H1 (cell line): ENCODE data around the gene RAB3IP. TPM values are rescaled to one million over a fixed set of nuclear protein-coding genes. Genes with fewer than 3 reads are reported as not detected.

ENCODE experiments used
- CTCF ChIA-PET: fragments of 300-600 bp; sonication (Branson Sonifier 250); formaldehyde crosslinking; loops from one replicate; lab custom pipeline; 2021; ENCODE audit not compliant: partially characterized antibody; lab: Charles Lee
- POLR2A ChIA-PET: fragments of 300-600 bp; sonication (Branson Sonifier 250); formaldehyde crosslinking; loops from one replicate; lab custom pipeline; 2021; ENCODE audit warnings: inconsistent platforms; ENCODE audit not compliant: partially characterized antibody; lab: Charles Lee
- DNase-seq, 2 experiments: peaks; one replicate each; pipeline versions ENCODE4 v3.0.0 to v3.0.0-alpha.2; 2010 to 2022; ENCODE audit warnings: low spot score in 2 of 2, low read depth in 1 of 2, mixed read lengths in 1 of 2
- FAIRE-seq: peaks from 2 replicates; lab custom pipeline; 2011; peaks lifted over from hg19 to GRCh38; lab: Jason Lieb, UNC
- H2AFZ ChIP-seq: 2 replicates; pipeline ENCODE4 v1.8.1; 2012; ENCODE audit warnings: low read length, inconsistent platforms
- H2AK5ac ChIP-seq: 2 replicates; pipeline ENCODE4 v1.6.1; 2013; ENCODE audit warnings: low read depth, low read length
- H2BK120ac ChIP-seq: replicated peaks from 2 replicates; pipeline ENCODE3; 2013; ENCODE audit warnings: low read depth, low read length, inconsistent platforms
- H2BK12ac ChIP-seq: 2 replicates; pipeline ENCODE4 v1.6.1; 2013; ENCODE audit warnings: low read depth, low read length
- H2BK15ac ChIP-seq: 2 replicates; pipeline ENCODE4 v1.6.1; 2013; ENCODE audit warnings: low read length
- H2BK20ac ChIP-seq: 2 replicates; pipeline ENCODE4 v1.6.1; 2013; ENCODE audit warnings: low read length
- H2BK5ac ChIP-seq: 2 replicates; pipeline ENCODE4 v1.6.1; 2013; ENCODE audit warnings: low read depth, low read length
- H3K14ac ChIP-seq: 2 replicates; pipeline ENCODE4 v1.6.1; 2013; ENCODE audit warnings: inconsistent platforms; ENCODE audit not compliant: insufficient read length
- H3K18ac ChIP-seq: 2 replicates; pipeline ENCODE4 v1.6.1; 2013; ENCODE audit warnings: low read length; ENCODE audit errors: extremely low read depth
- H3K23ac ChIP-seq: 2 replicates; pipeline ENCODE4 v1.6.1; 2013; ENCODE audit warnings: inconsistent platforms; ENCODE audit not compliant: insufficient read length
- H3K23me2 ChIP-seq: 2 replicates; pipeline ENCODE4 v1.6.1; 2013; ENCODE audit warnings: low read depth, low read length
- H3K27ac ChIP-seq: 2 replicates; pipeline ENCODE4 v1.6.1; 2011; ENCODE audit warnings: low read depth, low read length, inconsistent platforms
- H3K27me3 ChIP-seq, 4 experiments: replicated peaks in 1 of 4; 1 replicate in 1 of 4; 2 replicates in 3 of 4; pipeline versions ENCODE4 v1.6.1 to v1.8.1; 2011 to 2013; ENCODE audit warnings: low read length in 3 of 4, mild to moderate bottlenecking in 3 of 4, inconsistent platforms in 2 of 4, mixed read lengths in 2 of 4, moderate library complexity in 1 of 4; ENCODE audit not compliant: control insufficient read depth in 3 of 4, insufficient read depth in 3 of 4; ENCODE audit errors: extremely low read depth in 1 of 4
- H3K36me3 ChIP-seq, 4 experiments: 2 replicates each; pipeline versions ENCODE4 v1.6.1 to v1.8.1; 2011 to 2013; ENCODE audit warnings: mild to moderate bottlenecking in 4 of 4, low read length in 3 of 4, moderate library complexity in 2 of 4, control low read depth in 1 of 4, inconsistent platforms in 1 of 4; ENCODE audit not compliant: insufficient read depth in 4 of 4, control insufficient read depth in 2 of 4
- H3K4ac ChIP-seq: replicated peaks from 2 replicates; pipeline ENCODE3; 2013; ENCODE audit warnings: low read length, low read depth, mixed read lengths, inconsistent platforms; ENCODE audit not compliant: insufficient read length
- H3K4me1 ChIP-seq, 4 experiments: replicated peaks in 1 of 4; 1 replicate in 1 of 4; 2 replicates in 3 of 4; pipeline versions ENCODE4 v1.6.1 to v1.8.1; 2011 to 2013; ENCODE audit warnings: low read length in 3 of 4, inconsistent platforms in 2 of 4, mixed read lengths in 1 of 4; ENCODE audit not compliant: insufficient read depth in 4 of 4, control insufficient read depth in 3 of 4
- H3K4me2 ChIP-seq, 2 experiments: 2 replicates each; pipeline versions ENCODE4 v1.6.1 to v1.8.1; 2011 to 2013; ENCODE audit warnings: low read depth in 2 of 2, low read length in 2 of 2, control low read depth in 1 of 2, inconsistent platforms in 1 of 2, mild to moderate bottlenecking in 1 of 2; ENCODE audit not compliant: insufficient read depth in 1 of 2
- H3K4me3 ChIP-seq, 4 experiments: fragments of 200-600, 300-600 bp in 1 of 4; sonication (generic), shearing (Covaris generic), sonication (Bioruptor Twin) in 1 of 4; 2 replicates each; pipeline versions ENCODE4 v1.5.1 to v1.8.1; 2011 to 2016; ENCODE audit warnings: low read length in 4 of 4, low read depth in 3 of 4, control low read depth in 2 of 4, inconsistent platforms in 2 of 4, mild to moderate bottlenecking in 2 of 4, mixed read lengths in 1 of 4, moderate library complexity in 1 of 4; ENCODE audit not compliant: insufficient read depth in 2 of 4; ENCODE audit errors: extremely low read depth in 1 of 4
- H3K56ac ChIP-seq: replicated peaks from 2 replicates; pipeline ENCODE3; 2013; ENCODE audit warnings: low read depth, mild to moderate bottlenecking, mixed read lengths, low read length, inconsistent platforms; ENCODE audit not compliant: insufficient read length
- H3K79me1 ChIP-seq: 2 replicates; pipeline ENCODE4 v1.6.1; 2013; ENCODE audit warnings: low read depth, low read length, control low read depth
- H3K79me2 ChIP-seq, 2 experiments: 2 replicates each; pipeline versions ENCODE4 v1.6.1 to v1.8.1; 2012 to 2013; ENCODE audit warnings: low read length in 2 of 2, mild to moderate bottlenecking in 2 of 2, inconsistent platforms in 1 of 2; ENCODE audit not compliant: insufficient read depth in 2 of 2, control insufficient read depth in 1 of 2
- H3K9ac ChIP-seq, 4 experiments: replicated peaks in 1 of 4; 1 replicate in 1 of 4; 2 replicates in 3 of 4; pipeline versions ENCODE4 v1.6.1 to v1.8.1; 2011 to 2013; ENCODE audit warnings: low read depth in 3 of 4, low read length in 3 of 4, control low read depth in 2 of 4, mild to moderate bottlenecking in 2 of 4, moderate library complexity in 2 of 4, inconsistent platforms in 1 of 4; ENCODE audit errors: extremely low read depth in 1 of 4
- H3K9me3 ChIP-seq, 2 experiments: 2 replicates each; pipeline versions ENCODE4 v1.6.1 to v1.8.1; 2012 to 2013; ENCODE audit warnings: mild to moderate bottlenecking in 2 of 2, moderate library complexity in 2 of 2, control low read depth in 1 of 2, inconsistent platforms in 1 of 2, low read depth in 1 of 2, low read length in 1 of 2, mixed read lengths in 1 of 2; ENCODE audit not compliant: insufficient read depth in 2 of 2
- H4K20me1 ChIP-seq, 2 experiments: replicated peaks in 1 of 2; 2 replicates each; pipeline versions ENCODE3 to v1.8.1; 2011 to 2013; ENCODE audit warnings: inconsistent platforms in 2 of 2, low read length in 2 of 2, mild to moderate bottlenecking in 1 of 2; ENCODE audit not compliant: insufficient read depth in 2 of 2, control insufficient read depth in 1 of 2
- H4K5ac ChIP-seq: 2 replicates; pipeline ENCODE4 v1.6.1; 2013; ENCODE audit warnings: low read length, low read depth, mixed read lengths, inconsistent platforms; ENCODE audit not compliant: insufficient read length
- H4K8ac ChIP-seq: 2 replicates; pipeline ENCODE4 v1.8.0; 2013; ENCODE audit warnings: mild to moderate bottlenecking, moderate library complexity, low read length, inconsistent platforms; ENCODE audit not compliant: insufficient read depth; ENCODE audit errors: extremely low read depth
- H4K91ac ChIP-seq: replicated peaks from 2 replicates; pipeline ENCODE3; 2013; ENCODE audit warnings: low read length, mixed read lengths, inconsistent platforms; ENCODE audit not compliant: insufficient read length
- RAD21 ChIP-seq, 2 experiments: IDR thresholded peaks in 1 of 2; conservative IDR thresholded peaks in 1 of 2; 2 replicates each; pipeline ENCODE4 v1.6.1; 2011; ENCODE audit warnings: low read depth in 2 of 2, low read length in 2 of 2, improper control_type of control experiment in 1 of 2, inconsistent platforms in 1 of 2, mild to moderate bottlenecking in 1 of 2, moderate library complexity in 1 of 2
- WGBS, 2 experiments: shearing (Covaris generic) in 1 of 2; methylation state at CpG; one replicate each; pipeline versions ENCODE4 v1.1.6 to v1.1.7; 2013 to 2015; ENCODE audit warnings: low lambda C conversion rate in 2 of 2, mixed read lengths in 2 of 2, inconsistent platforms in 1 of 2, low coverage in 1 of 2, missing lambda C conversion rate in 1 of 2; ENCODE audit not compliant: insufficient replicate concordance in 2 of 2, insufficient coverage in 1 of 2, insufficient read length in 1 of 2; ENCODE audit errors: extremely low coverage in 1 of 2, missing lambda C conversion rate in 1 of 2; 5-methylcytosine and 5-hydroxymethylcytosine counted together
- polyA plus RNA-seq, 7 experiments: library from polyadenylated mRNA; depleted of rRNA in 3 of 7; stranded (reverse) in 5 of 7; unstranded in 2 of 7; fragments of >200 nt in 5 of 7; fragments of 200-250 nt in 2 of 7; gene quantifications; 1 replicate in 5 of 7; 2 replicates in 1 of 7; 4 replicates in 1 of 7; pipeline versions ENCODE4 v1.2.1 to v1.2.3, GENCODE V29; 2011 to 2013; ENCODE audit warnings: missing spikeins in 2 of 7, mixed read lengths in 2 of 7
- total RNA-seq: library from RNA; stranded (reverse); fragmentation: NEBNext Ultra II Directional; extraction: Animal tissue kit (Norgen Biotek cat#: 25700); gene quantifications from 2 replicates; pipeline ENCODE4 v1.2.1, GENCODE V29; 2021

Gene RAB3IP
- total and polyA plus RNA-seq, 2 of the 8 experiments (the other 6 are each of a cell fraction or from before 2014, with no cell fraction given), result 17.7 to 34.6 TPM

GRCh38 chr12:69824966-69825560, 86.4 kb downstream of the RAB3IP start, which contains the start of gene MYRFL:
Gene MYRFL (plus strand): TSS chr12:69825227. CDS start chr12:69825518, 291 bp downstream.
- no peak within 1 kb of the TSS for H2BK5ac ChIP-seq
- ChIA-PET POLR2A (no interaction called here), CTCF (no interaction called here)
- H4K5ac ChIP-seq, result no peak within 1 kb of the TSS
- no peak within 1 kb of the TSS for H2BK15ac ChIP-seq
- no peaks in the 10 kb centered on the region; a peak in 1 of 7 replicates for H3K4me1 ChIP-seq
- no peaks in the 10 kb centered on the region for H3K36me3 ChIP-seq
- no peaks in the 10 kb centered on the region for H3K9me3 ChIP-seq
- no peak within 1 kb of the TSS for H3K18ac ChIP-seq
- no peak within 1 kb of the TSS for H4K91ac ChIP-seq
- H2AK5ac ChIP-seq, result no peak within 1 kb of the TSS
- TF ChIP-seq RAD21 (IDR thresholded peaks at IDR 0.05 in 1 of 2, conservative IDR thresholded peaks at IDR 0.05 in 1 of 2; ENCODE audit: low read depth in 2 of 2, low read length in 2 of 2), result no peak
- TF ChIP-seq, all 59 proteins: peak for 0
- DNase-seq (no peak), FAIRE-seq (no peak)
- H3K4me2 ChIP-seq, result no peak within 1 kb of the TSS
- no peaks in the 10 kb centered on the region for H3K79me1 ChIP-seq
- H3K56ac ChIP-seq, result no peak within 1 kb of the TSS
- H4K8ac ChIP-seq, result no peak within 1 kb of the TSS
- H3K23ac ChIP-seq, result no peak within 1 kb of the TSS
- H2BK12ac ChIP-seq, result no peak within 1 kb of the TSS
- no peak within 1 kb of the TSS for H3K27ac ChIP-seq
- no peaks in the 10 kb centered on the region for H4K20me1 ChIP-seq
- H3K79me2 ChIP-seq, result no peaks in the 10 kb centered on the region
- H2BK120ac ChIP-seq, result no peak within 1 kb of the TSS
- H3K23me2 ChIP-seq, result no peaks in the 10 kb centered on the region
- no peak within 1 kb of the TSS for H2AFZ ChIP-seq
- 92% methylated on average over 5 of the region's 5 CpGs; no CpG with 5 or more reads in 1 of the 2 experiments for WGBS, 2 experiments
- H3K4ac ChIP-seq, result no peak within 1 kb of the TSS
- H3K9ac ChIP-seq, result no peak within 1 kb of the TSS
- H3K14ac ChIP-seq, result no peak within 1 kb of the TSS
- no peak within 1 kb of the TSS for H3K4me3 ChIP-seq
- H3K27me3 ChIP-seq, result no peaks in the 10 kb centered on the region
- H2BK20ac ChIP-seq, result no peak within 1 kb of the TSS
